ENCODE results near the gene TACSTD2.

DNA sequence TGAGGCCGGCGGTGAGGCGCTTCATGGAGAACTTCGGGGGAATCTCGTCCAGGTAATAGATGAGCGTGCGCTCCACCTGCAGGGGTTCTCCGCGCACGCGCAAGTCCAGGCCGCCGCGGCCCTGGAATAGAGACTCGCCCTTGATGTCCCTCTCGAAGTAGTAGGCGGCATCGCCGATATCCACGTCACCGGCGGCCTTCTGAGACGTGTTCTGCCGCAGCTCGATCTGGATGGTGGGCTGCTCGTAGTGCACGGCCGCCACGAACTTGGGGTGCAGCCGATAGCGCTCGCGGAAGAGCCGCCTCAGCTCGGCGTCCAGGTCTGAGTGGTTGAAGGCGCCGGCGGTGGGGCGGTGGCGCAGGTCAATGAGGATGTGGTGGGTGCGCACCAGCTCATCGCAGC, 726 bp downstream of the TACSTD2 start:
- TF ChIP-seq RAD21 (IDR thresholded peaks at IDR 0.05; ENCODE audit: low read length), result no peak
- TF ChIP-seq, protein P1, sequence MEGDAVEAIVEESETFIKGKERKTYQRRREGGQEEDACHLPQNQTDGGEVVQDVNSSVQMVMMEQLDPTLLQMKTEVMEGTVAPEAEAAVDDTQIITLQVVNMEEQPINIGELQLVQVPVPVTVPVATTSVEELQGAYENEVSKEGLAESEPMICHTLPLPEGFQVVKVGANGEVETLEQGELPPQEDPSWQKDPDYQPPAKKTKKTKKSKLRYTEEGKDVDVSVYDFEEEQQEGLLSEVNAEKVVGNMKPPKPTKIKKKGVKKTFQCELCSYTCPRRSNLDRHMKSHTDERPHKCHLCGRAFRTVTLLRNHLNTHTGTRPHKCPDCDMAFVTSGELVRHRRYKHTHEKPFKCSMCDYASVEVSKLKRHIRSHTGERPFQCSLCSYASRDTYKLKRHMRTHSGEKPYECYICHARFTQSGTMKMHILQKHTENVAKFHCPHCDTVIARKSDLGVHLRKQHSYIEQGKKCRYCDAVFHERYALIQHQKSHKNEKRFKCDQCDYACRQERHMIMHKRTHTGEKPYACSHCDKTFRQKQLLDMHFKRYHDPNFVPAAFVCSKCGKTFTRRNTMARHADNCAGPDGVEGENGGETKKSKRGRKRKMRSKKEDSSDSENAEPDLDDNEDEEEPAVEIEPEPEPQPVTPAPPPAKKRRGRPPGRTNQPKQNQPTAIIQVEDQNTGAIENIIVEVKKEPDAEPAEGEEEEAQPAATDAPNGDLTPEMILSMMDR (conservative IDR thresholded peaks at IDR 0.05; ENCODE audit: low read depth, low read length), result no peak
- no peak for TF ChIP-seq MXI1 (IDR thresholded peaks at IDR 0.05; ENCODE audit: borderline replicate concordance, low read depth, low read length)
- no peak for TF ChIP-seq SMC3 (IDR thresholded peaks at IDR 0.05; ENCODE audit: low read depth, low read length)
- no peak for TF ChIP-seq RFX5 (IDR thresholded peaks at IDR 0.05; ENCODE audit: low read depth, low read length)
- no peak for TF ChIP-seq POLR2A (IDR thresholded peaks at IDR 0.05; ENCODE audit: low read depth, low read length)
- TF ChIP-seq MAFK (IDR thresholded peaks at IDR 0.05; ENCODE audit: low read depth, low read length), result no peak
- TF ChIP-seq ELK1 (IDR thresholded peaks at IDR 0.05; ENCODE audit: borderline replicate concordance, low read depth, low read length), result no peak
- TF ChIP-seq RCOR1 (IDR thresholded peaks at IDR 0.05; ENCODE audit: insufficient replicate concordance, low read length), result no peak
- TF ChIP-seq, protein P2, sequence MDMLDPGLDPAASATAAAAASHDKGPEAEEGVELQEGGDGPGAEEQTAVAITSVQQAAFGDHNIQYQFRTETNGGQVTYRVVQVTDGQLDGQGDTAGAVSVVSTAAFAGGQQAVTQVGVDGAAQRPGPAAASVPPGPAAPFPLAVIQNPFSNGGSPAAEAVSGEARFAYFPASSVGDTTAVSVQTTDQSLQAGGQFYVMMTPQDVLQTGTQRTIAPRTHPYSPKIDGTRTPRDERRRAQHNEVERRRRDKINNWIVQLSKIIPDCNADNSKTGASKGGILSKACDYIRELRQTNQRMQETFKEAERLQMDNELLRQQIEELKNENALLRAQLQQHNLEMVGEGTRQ (IDR thresholded peaks at IDR 0.05; ENCODE audit: low read depth, low read length), result no peak

Measured in IMR-90 (cell line).